Mucosa of descending colon (tissue), 3 donors: Measurements from ENCODE around the gene DPH6. TPM values are rescaled to one million over a fixed set of nuclear protein-coding genes. Genes with fewer than 3 reads are reported as not detected.

Source experiments
- ATAC-seq: fragments of 200-7000 bp; cut with Tn5 transposase; one replicate; pipeline ENCODE4 v1.9.1; 2020; ENCODE audit warnings: mild to moderate bottlenecking, moderate library complexity
- DNase-seq, 3 donors: peaks; one replicate each; pipeline ENCODE4 v3.0.0-alpha.2; 2020
- H3K36me3 ChIP-seq: fragments of 200-600 bp; one replicate; pipeline ENCODE4 v1.8.0; 2021; ENCODE audit warnings: low read depth, mild to moderate bottlenecking
- H3K4me1 ChIP-seq: fragments of 200-600 bp; one replicate; pipeline ENCODE4 v1.8.0; 2021; ENCODE audit warnings: low read depth, mild to moderate bottlenecking
- H3K4me3 ChIP-seq: fragments of 200-600 bp; one replicate; pipeline ENCODE4 v1.8.0; 2021; ENCODE audit warnings: mild to moderate bottlenecking
- H3K9me3 ChIP-seq: fragments of 200-600 bp; one replicate; pipeline ENCODE4 v1.8.0; 2021; ENCODE audit warnings: mild to moderate bottlenecking
- intact Hi-C, 2 donors: fragments of 100-400 bp; cut with DNase I in 1 of 2; cut with micrococcal nuclease in 1 of 2; formaldehyde crosslinking; loops; one replicate each; pipeline versions ENCODE4 v1.11.0 to v1.11.1; 2022; cut with DNase I, micrococcal nuclease
- microRNA-seq: library from miRNA; unstranded; fragments of <30 nt; microRNA quantifications from one replicate; pipeline ENCODE4, GENCODE V29; 2019
- total RNA-seq, 3 donors: library from RNA; stranded (reverse); fragmentation: NEBNext Ultra II Directional in 2 of 3; extraction: Animal tissue kit (Norgen Biotek cat#: 25700) in 2 of 3; gene quantifications; one replicate each; pipeline versions ENCODE4 v1.2.1 to v1.2.4, GENCODE V29; 2021 to 2023
- TF ChIP-seq, protein P1 (sequence below): fragments of 200-600 bp; IDR thresholded peaks from one replicate; pipeline ENCODE4 v1.8.0; 2022; ENCODE audit warnings: antibody characterized with exemption, mild to moderate bottlenecking
- donor health status: DM: no; HTN: no; CAD: no; lungs with moderate emphysema.
- donor health status: DM: no; HTN: no; CAD: no.
- donor health status: DM: no; HTN: yes; CAD: no.

The DPH6 gene
- total RNA-seq, 3 donors from 2014 or later = 16.8 to 23.7 (median 21.2) TPM

DNA sequence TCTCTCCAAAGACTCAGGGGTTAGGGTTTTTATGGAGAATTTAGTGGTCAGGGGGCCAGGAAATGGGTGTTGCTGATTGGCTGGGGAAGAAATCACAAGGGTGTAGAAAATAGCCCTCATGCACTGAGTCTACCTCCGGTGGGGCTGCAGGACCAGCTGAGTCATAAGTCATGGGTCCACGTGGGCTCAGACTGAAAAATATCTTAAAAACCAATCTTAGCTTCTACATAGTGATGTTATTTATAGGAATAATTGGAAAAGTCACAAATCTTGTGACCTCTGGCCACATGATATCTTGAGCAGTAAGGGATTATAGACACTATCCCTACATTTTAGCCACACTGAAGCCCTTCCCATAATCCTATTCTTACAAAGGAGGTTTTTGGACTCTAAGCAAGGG is 224.0 kb downstream of the DPH6 start:
- H3K4me3 ChIP-seq = no peak overlapping the region
- DNase-seq = no peak
- no peaks in the 10 kb centered on the region for H3K4me1 ChIP-seq
- intact Hi-C loops = no loop called here
- no peaks in the 10 kb centered on the region for H3K36me3 ChIP-seq
- H3K9me3 ChIP-seq = no peaks in the 10 kb centered on the region
- TF ChIP-seq, protein P1, sequence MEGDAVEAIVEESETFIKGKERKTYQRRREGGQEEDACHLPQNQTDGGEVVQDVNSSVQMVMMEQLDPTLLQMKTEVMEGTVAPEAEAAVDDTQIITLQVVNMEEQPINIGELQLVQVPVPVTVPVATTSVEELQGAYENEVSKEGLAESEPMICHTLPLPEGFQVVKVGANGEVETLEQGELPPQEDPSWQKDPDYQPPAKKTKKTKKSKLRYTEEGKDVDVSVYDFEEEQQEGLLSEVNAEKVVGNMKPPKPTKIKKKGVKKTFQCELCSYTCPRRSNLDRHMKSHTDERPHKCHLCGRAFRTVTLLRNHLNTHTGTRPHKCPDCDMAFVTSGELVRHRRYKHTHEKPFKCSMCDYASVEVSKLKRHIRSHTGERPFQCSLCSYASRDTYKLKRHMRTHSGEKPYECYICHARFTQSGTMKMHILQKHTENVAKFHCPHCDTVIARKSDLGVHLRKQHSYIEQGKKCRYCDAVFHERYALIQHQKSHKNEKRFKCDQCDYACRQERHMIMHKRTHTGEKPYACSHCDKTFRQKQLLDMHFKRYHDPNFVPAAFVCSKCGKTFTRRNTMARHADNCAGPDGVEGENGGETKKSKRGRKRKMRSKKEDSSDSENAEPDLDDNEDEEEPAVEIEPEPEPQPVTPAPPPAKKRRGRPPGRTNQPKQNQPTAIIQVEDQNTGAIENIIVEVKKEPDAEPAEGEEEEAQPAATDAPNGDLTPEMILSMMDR = no peak
- ATAC-seq = no peak

DNA sequence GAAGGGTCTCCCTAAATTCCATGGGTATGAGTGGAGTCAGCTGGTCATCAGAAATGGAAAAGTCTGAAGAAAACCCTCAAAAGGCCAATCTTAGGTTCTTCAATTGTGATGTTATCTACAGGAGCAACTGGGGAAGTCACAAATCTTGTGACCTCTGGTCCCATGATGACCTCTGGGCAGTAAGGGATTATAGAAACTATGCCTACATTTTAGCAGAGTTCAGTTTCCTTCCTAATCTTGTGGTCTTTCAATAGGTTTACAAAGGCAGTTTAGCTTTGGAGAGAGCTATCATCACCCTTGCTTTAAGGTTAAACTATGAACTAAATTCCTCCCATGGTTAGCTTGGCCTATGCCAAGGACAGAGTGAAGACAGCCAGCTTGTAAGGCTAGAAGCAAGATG is 225.1 kb downstream of the DPH6 start:
- Histone ChIP-seq H3K4me3 (no peak overlapping the region), H3K4me1 (no peaks in the 10 kb centered on the region), H3K36me3 (no peaks in the 10 kb centered on the region), H3K9me3 (no peaks in the 10 kb centered on the region)
- DNase-seq = no peak
- ATAC-seq = no peak
- TF ChIP-seq, protein P1 = no peak
- intact Hi-C loops = no loop called here

Small RNAs within 50 kb of the gene (microRNA-seq; reads per million reads assigned to microRNA genes)
- gene MIR3942 = not detected
